ENCODE measurements around the gene GPR107.

DNA sequence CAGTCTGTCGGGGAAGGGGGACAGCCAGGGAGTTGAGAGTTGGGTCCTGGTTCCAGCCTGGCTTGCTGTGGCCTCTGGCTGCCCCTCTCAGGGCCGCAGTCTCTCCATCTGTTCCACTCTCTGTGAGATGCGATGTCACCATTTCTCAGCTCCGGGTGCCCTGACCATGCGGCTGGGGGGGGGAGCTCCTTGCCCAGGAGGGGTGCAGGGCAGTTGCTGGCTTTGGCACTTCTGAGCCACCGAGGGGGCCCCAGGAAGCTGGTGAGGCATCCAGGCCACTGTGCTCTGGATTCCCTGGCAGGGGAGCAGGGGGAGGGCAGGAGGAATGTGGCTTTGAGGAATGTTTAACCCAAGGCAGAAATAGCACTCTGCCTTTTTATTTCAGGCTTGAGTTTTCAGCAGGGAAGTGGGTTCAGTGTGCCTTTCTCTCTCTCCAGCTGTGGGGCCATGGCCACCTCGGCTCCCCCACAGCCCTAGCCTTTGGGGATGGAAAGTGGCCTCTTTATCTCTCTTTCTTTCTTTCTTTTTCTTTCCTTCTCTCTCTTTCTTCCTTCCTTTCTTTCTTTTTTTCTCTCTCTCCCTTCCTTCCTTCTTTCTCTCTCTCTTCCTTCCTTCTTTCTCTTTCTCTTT, 129.5 kb downstream of the GPR107 start:
- TF ChIP-seq GATA2 (IDR thresholded peaks at IDR 0.05; ENCODE audit: low read depth, low read length) (no peak), GATA3 (IDR thresholded peaks at IDR 0.05; ENCODE audit: low read depth, low read length) (no peak)
